Epithelial cell of prostate (primary cell): ENCODE measurements around the gene EPHA2.
A peak's percentile ranks its signal among the peaks of the same experiment; 100 is the strongest.

ENCODE experiments used
- DNase-seq: peaks from one replicate; pipeline ENCODE4 v3.0.0-alpha.2; 2011; ENCODE audit warnings: low read depth, low spot score
- H3K27ac ChIP-seq: fragments of 450-650 bp; 2 replicates; pipeline ENCODE4 v1.5.1; 2017; ENCODE audit warnings: mild to moderate bottlenecking

EPHA2 gene

GRCh38 chr1:16140068-16140596 lies 15.7 kb downstream of the EPHA2 start:
- H3K27ac ChIP-seq, result peak overlapping the region; percentile 99
- no peak for DNase-seq

DNA sequence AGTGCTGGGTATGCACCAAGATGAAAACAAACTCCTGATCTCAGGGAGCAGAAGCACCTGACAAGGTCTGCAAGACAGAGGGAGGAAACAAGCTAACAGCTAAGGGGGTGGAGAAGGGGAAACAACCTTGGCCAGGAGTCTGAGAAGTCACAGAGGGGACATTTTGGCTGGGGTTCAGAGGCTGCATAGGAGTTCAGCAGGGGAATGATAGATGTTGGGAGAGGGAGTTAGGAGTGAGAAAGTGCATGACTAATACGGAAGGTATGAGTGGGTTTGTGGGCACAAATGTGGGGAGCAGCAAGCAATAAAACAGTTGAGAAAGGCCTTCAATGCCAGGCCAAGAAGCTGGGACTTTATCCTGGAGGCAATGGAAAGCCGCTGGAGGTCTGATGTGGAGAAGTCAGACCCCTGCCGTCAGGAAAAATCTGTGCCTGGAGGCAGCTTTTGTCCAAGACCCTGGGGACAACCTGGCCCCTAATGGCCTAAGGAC lies 16.4 kb downstream of the EPHA2 start:
- peak overlapping the region; percentile 99 for H3K27ac ChIP-seq
- DNase-seq, result no peak

DNA sequence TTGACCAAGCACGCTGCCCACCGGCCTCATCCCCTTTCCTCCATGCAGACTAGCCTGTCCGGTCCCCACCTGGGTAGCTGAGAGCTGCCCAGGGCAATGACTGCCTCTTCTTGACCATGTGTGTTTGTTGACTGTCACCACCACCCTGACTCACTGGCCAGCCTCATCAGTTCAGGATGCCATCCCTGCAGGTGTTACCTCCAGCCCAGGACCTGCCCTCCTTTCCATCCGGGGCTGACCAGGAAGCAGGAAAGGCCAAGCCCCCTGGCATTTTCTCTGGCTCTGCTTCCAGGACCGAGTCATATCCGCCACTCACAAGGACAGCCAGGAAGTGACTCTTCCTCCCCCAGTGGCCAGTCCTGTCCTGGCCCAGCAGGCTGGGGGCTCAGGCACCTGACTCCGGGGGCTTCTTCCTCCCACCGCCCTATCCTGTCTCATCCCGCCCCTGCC lies 17.1 kb downstream of the EPHA2 start:
- peak overlapping the region; percentile 99 for H3K27ac ChIP-seq
- no peak for DNase-seq

DNA sequence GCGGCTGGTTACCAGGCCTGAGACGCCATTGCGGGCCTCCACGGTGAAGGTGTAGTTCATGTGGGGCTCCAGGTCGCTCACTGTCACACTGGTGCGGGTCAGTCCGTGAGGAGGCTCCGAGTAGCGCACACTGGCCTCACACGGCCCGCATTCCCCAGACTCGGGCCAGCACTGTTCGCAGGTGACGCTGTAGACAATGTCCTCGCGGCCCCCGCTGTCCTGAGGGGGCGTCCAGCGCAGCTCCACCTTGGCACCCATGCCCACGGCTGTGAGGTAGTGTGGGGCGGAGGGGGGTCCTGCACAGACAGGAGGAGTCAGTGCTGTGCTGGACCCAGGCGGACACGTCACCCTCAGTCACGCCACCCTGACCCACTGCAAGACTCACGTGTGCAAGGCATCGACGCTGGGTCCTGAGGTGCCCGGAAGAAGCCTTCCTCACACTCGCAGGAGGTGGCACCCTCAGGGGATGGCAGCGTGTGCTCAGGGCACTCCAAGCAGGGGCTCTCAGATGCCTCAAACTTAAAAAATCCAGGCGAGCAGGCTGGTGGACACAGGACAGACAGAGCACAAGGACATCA lies 17.9 kb downstream of the EPHA2 start:
- DNase-seq, result no peak
- peak overlapping the region; percentile 99 for H3K27ac ChIP-seq

DNA sequence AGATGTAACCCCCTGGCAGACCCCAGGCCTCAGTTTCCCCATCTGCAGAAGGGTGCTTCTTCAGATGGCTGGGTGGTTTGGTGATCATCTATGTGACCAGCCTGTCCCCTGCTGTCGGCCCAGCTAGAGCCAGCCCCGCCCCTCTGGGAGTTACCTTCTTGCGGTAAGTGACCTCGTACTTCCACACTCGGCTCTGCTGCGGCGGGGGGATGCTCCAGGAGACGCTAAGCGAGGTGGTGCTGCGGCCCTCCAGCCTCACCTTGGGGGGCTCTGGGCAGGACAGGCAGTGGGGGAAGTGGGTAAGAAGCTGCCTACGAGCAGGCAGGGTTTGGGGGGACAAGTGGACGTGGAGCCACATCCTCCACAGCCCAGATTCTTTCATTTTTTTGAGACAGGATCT lies 20.4 kb downstream of the EPHA2 start:
- no peak for DNase-seq

DNA sequence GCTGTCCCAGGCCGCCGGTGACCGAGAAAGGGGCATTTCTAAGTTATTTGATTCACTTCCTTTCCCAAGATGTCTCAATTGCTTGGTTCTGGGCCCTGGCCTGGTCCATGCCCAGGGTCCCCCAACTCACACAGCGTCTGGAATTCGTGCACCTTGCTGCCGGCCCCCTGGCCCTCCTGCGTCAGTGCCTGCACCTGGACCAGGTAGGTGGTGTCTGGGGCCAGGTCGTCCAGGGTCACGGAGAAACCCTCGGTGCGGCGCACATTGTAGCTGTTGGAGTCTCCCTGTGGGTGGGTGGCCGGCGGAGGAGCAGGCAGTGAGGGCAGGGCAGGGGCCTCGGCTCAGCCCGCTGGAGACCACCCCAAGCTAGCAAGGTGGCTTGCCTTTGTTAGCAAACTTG lies 21.0 kb downstream of the EPHA2 start:
- peak overlapping the region; percentile 8 for H3K27ac ChIP-seq
- no peak for DNase-seq

More for the DNA sequence above, 20.4 kb downstream of the EPHA2 start:
- peak overlapping the region; percentile 8 for H3K27ac ChIP-seq

GRCh38 chr1:16134066-16134801 lies 21.6 kb downstream of the EPHA2 start:
- H3K27ac ChIP-seq, result no peak overlapping the region
- no peak for DNase-seq

GRCh38 chr1:16133007-16133961 lies 22.6 kb downstream of the EPHA2 start:
- no peak for DNase-seq
- H3K27ac ChIP-seq, result no peak overlapping the region

GRCh38 chr1:16132325-16132785 lies 23.5 kb downstream of the EPHA2 start:
- no peak overlapping the region for H3K27ac ChIP-seq

DNA sequence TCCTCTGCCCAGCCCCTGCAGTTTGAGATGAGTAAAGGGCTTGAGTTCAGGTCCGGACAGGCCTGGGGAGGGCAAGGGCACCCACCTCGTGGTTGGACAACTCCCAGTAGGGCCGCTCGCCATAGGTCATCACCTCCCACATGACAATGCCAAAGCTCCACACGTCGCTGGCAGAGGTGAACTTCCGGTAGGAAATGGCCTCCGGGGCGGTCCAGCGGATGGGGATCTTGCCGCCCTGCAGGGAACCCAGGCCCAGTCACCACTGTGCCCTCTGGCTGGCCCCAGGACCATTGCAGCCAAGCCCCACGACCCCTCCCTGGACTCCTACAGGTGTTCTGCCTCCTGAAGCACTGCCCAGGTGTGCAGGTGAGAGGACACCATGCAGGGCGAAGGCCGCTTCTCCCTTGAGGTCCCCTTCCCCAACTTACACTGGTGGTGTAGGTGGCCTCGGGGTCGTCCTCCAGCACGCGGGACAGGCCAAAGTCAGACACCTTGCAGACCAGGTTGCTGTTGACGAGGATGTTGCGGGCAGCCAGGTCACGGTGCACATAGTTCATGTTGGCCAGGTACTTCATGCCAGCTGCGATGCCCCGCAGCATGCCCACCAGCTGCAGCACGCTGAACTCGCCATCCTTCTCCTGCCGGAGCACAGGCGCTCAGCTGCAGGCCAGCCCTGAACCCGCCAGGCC lies 24.1 kb downstream of the EPHA2 start:
- no peak overlapping the region for H3K27ac ChIP-seq
- DNase-seq, result no peak

More at GRCh38 chr1:16132325-16132785, 23.5 kb downstream of the EPHA2 start:
- no peak for DNase-seq

GRCh38 chr1:16130827-16131226 lies 25.0 kb downstream of the EPHA2 start:
- no peak for DNase-seq
- H3K27ac ChIP-seq, result no peak overlapping the region

- no peak overlapping the region for H3K27ac ChIP-seq
- no peak for DNase-seq
Measured at GRCh38 chr1:16129921-16130543, 25.8 kb downstream of the EPHA2 start.

DNA sequence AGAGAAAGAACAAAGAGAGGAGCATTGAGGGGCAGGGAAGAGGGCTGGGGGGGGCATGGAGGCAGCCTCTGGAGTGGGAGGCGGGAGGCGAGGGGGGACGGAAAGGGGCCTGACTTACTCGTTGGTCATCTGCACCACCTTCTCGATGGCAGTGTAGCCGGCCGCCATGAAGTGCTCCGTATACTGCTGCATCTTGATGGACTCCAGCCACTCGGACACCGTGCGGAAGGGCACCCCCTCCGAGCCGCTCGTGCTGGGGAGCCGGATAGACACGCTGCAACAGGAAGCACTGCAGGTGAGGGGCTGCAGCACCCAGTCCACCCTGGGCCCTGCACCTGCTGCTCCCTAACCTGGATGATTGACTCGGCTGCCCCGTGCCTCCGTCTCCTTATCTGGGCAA lies 26.6 kb downstream of the EPHA2 start:
- DNase-seq, result no peak
- H3K27ac ChIP-seq, result no peak overlapping the region

- DNase-seq, result no peak
- H3K27ac ChIP-seq, result peak overlapping the region; percentile 9
Measured at GRCh38 chr1:16128338-16128741, 27.5 kb downstream of the EPHA2 start.

DNA sequence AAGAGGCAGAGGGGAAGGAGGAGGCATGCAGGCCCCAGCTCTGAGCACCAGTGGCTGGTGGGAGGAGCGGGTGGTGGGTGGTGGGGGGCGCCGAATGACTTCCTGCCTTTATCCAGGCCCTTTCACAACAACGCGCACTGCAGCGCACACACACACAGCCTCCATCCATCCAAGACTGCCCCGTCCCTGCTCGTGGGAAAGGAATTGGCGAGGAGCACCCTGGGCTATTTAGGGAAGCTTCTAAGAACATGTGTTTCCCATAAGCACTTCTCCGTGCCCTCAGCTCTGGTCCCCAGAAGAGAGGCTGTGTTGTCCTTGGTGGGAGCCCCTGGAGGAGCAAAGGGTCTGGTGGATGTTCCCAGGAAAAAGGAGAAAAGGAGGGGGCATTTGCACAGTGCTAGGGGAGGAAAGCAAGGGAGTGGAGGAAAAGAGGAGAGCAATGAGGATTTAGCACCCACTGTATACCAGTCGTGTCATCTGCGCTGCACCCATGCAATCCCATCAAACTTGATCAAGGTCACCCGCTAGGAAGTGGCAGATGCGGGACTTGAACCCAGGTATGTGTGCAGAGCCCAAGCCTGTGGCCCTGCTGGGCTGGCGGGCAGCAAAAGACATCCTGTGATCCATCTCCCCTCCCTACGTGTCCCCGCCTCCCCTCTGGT lies 28.1 kb downstream of the EPHA2 start:
- DNase-seq, result no peak
- H3K27ac ChIP-seq, result peak overlapping the region; percentile 9

GRCh38 chr1:16126743-16127515 lies 28.9 kb downstream of the EPHA2 start:
- H3K27ac ChIP-seq, result peak overlapping the region; percentile 23
- DNase-seq, result no peak

GRCh38 chr1:16126160-16126559 lies 29.7 kb downstream of the EPHA2 start:
- H3K27ac ChIP-seq, result peak overlapping the region; percentile 23
- no peak for DNase-seq

GRCh38 chr1:16125483-16125882 lies 30.4 kb downstream of the EPHA2 start:
- H3K27ac ChIP-seq, result peak overlapping the region; percentile 23
- DNase-seq, result no peak
